GM12878 (cell line): Measurements from ENCODE around the gene HOXD12.

ENCODE experiments used
- CHD1 ChIP-seq: IDR thresholded peaks from 2 replicates; pipeline ENCODE4 v1.6.1; 2012; ENCODE audit warnings: low read depth, low read length, improper control_type of control experiment
- CTCF ChIP-seq, 3 experiments: IDR thresholded peaks in 2 of 3; conservative IDR thresholded peaks in 1 of 3; 2 replicates each; pipeline ENCODE4 v1.5.1; 2011; ENCODE audit warnings: low read depth in 3 of 3, low read length in 3 of 3, mild to moderate bottlenecking in 3 of 3, control low read depth in 2 of 3, moderate library complexity in 2 of 3, inconsistent platforms in 1 of 3, mixed read lengths in 1 of 3; ENCODE audit not compliant: control insufficient read depth in 2 of 3, insufficient read depth in 1 of 3; ENCODE audit errors: extremely low read depth in 1 of 3
- ELK1 ChIP-seq: IDR thresholded peaks from 2 replicates; pipeline ENCODE4 v1.6.1; 2012; ENCODE audit warnings: low read depth, low read length, improper control_type of control experiment
- EZH2 ChIP-seq: IDR thresholded peaks from 2 replicates; pipeline ENCODE4 v1.6.1; 2012; ENCODE audit warnings: low read depth, mild to moderate bottlenecking, control low read depth, inconsistent platforms, low read length, borderline replicate concordance; ENCODE audit not compliant: control insufficient read depth
- HCFC1 ChIP-seq: fragments of 150-350 bp; IDR thresholded peaks from 2 replicates; pipeline ENCODE4 v1.6.1; 2014; ENCODE audit warnings: low read length
- JUND ChIP-seq: IDR thresholded peaks from 2 replicates; pipeline ENCODE4 v1.6.1; 2012; ENCODE audit warnings: low read depth, mild to moderate bottlenecking, low read length, improper control_type of control experiment, moderate library complexity
- NFIC ChIP-seq: IDR thresholded peaks from 2 replicates; pipeline ENCODE4 v1.6.1; 2012; ENCODE audit warnings: low read depth, mild to moderate bottlenecking, inconsistent platforms, low read length, moderate library complexity
- POLR2A ChIP-seq: IDR thresholded peaks from 2 replicates; pipeline ENCODE4 v1.6.1; 2011; ENCODE audit warnings: low read depth, mild to moderate bottlenecking, low read length
- POLR2AphosphoS5 ChIP-seq: IDR thresholded peaks from 2 replicates; pipeline ENCODE4 v1.6.1; 2011; ENCODE audit warnings: mild to moderate bottlenecking, low read length, inconsistent platforms
- RCOR1 ChIP-seq: conservative IDR thresholded peaks from 2 replicates; pipeline ENCODE4 v1.6.1; 2012; ENCODE audit warnings: low read depth, low read length, improper control_type of control experiment
- REST ChIP-seq: IDR thresholded peaks from 2 replicates; pipeline ENCODE4 v1.6.1; 2012; ENCODE audit warnings: mild to moderate bottlenecking, low read depth, low read length
- SMAD1 ChIP-seq: fragments of 450-650 bp; IDR thresholded peaks from 2 replicates; pipeline ENCODE4 v1.6.1; 2018; ENCODE audit warnings: mild to moderate bottlenecking, low read depth; ENCODE audit not compliant: partially characterized antibody

- no peak for TF ChIP-seq ELK1
- TF ChIP-seq POLR2A = no peak
- no peak for TF ChIP-seq CTCF (IDR thresholded peaks at IDR 0.05 in 2 of 3, conservative IDR thresholded peaks at IDR 0.05 in 1 of 3; ENCODE audit: control insufficient read depth in 2 of 3, extremely low read depth in 1 of 3, insufficient read depth in 1 of 3, low read depth in 3 of 3, low read length in 3 of 3)
- no peak for TF ChIP-seq RCOR1
- no peak for TF ChIP-seq CHD1
- no peak for TF ChIP-seq JUND
- TF ChIP-seq REST = no peak
- no peak for TF ChIP-seq EZH2
- TF ChIP-seq SMAD1 = no peak
- TF ChIP-seq POLR2AphosphoS5 = no peak
- TF ChIP-seq HCFC1 = no peak
- TF ChIP-seq NFIC = no peak
Measured at GRCh38 chr2:176150584-176151441, 51.2 kb downstream of the HOXD12 start.
